ENCODE data around the gene GBE1. TPM values are rescaled to one million over a fixed set of nuclear protein-coding genes. Genes with fewer than 3 reads are reported as not detected.

The GBE1 gene
- total and polyA plus RNA-seq, 10 of the 15 experiments (the other 5 are each of a cell fraction or from before 2014, with no cell fraction given), result 21.4 to 62.2 (median 41.5) TPM

GRCh38 chr3:81643721-81644120 lies 117.7 kb downstream of the GBE1 start:
- SMC1A ChIA-PET (ENCODE audit: uncharacterized antibody, unreplicated experiment), result interaction anchor here (1.2 kb wide), 1 partner anchor 17 kb away, joined by 3 read pairs; no protein-coding TSS in a partner anchor
- Histone ChIP-seq H2AFZ (ENCODE audit: control insufficient read depth, low read depth, low read length) (no peak overlapping the region), H3K9me3 (replicated peaks; ENCODE audit: control insufficient read depth, insufficient read depth, low read length) (no peaks in the 10 kb centered on the region), H3K79me2 (ENCODE audit: control insufficient read depth, insufficient read depth, low read length) (no peaks in the 10 kb centered on the region), H3K27me3 (replicated peaks in 1 of 2; ENCODE audit: control insufficient read depth in 2 of 2, insufficient read depth in 2 of 2, low read length in 1 of 2) (no peaks in the 10 kb centered on the region), H3K27ac (ENCODE audit: control insufficient read depth, insufficient read depth) (no peak overlapping the region), H3K36me3 (ENCODE audit: control insufficient read depth in 2 of 2, insufficient read depth in 2 of 2, low read length in 1 of 2) (peaks cover 0 to 9% of the 10 kb centered on the region in 2 experiments; a peak in 2 of 4 replicates), H3K9ac (ENCODE audit: control insufficient read depth, insufficient read depth, low read length) (no peak overlapping the region), H4K20me1 (ENCODE audit: control insufficient read depth, insufficient read depth) (no peaks in the 10 kb centered on the region), H3K4me3 (no peak overlapping the region), H3K4me2 (ENCODE audit: control insufficient read depth, insufficient read depth) (no peak overlapping the region), H3K4me1 (ENCODE audit: control insufficient read depth, insufficient read depth, low read length) (no peaks in the 10 kb centered on the region)
- 69% methylated on average over 2 of the region's 2 CpGs for WGBS (ENCODE audit: insufficient coverage, insufficient replicate concordance, low lambda C conversion rate, missing lambda C conversion rate)
- in situ Hi-C loops (cut with MboI), result no loop called here
- peak; percentile 34; the same call in 1 of the 3 replicates for ATAC-seq
- intact Hi-C loops (cut with micrococcal nuclease; ENCODE audit: unreplicated experiment), result loop anchor here (5.0 kb wide), 1 partner anchor 151 kb away; no protein-coding TSS in a partner anchor
- FAIRE-seq, result peak; percentile 7
- no peak for DNase-seq (ENCODE audit: low read depth, low spot score)
- TF ChIP-seq RAD21 (IDR thresholded peaks at IDR 0.05; ENCODE audit: insufficient read depth, low read depth, low read length) (peak; percentile 32; the same call in 1 of the 2 replicates), CTCF (IDR thresholded peaks at IDR 0.05 in 2 of 3, conservative IDR thresholded peaks at IDR 0.05 in 1 of 3; ENCODE audit: control insufficient read depth in 2 of 3, extremely low read depth in 1 of 3, insufficient read depth in 1 of 3, low read depth in 3 of 3, low read length in 3 of 3) (peak in 1 of 3 experiments; percentile 23; a peak in 1 of 6 replicates), ATF2 (IDR thresholded peaks at IDR 0.05; ENCODE audit: low read length) (no peak)
- no TSS peak for BruUV-seq (replicated peaks)
- POLR2A ChIA-PET, result no interaction called here
- CTCF ChIA-PET, result interaction anchor here (1.1 kb wide), 1 partner anchor 154 kb away, joined by 3 read pairs; no protein-coding TSS in a partner anchor
- RAD21 ChIA-PET (ENCODE audit: unreplicated experiment), result no interaction called here
